Measurements from ENCODE around the gene TRIM17. TPM values are rescaled to one million over a fixed set of nuclear protein-coding genes. Genes with fewer than 3 reads are reported as not detected.

Gene TRIM17
- total and polyA plus RNA-seq, 12 donors = 0.17 to 7.4 (median 0.96) TPM; not detected in 3

DNA sequence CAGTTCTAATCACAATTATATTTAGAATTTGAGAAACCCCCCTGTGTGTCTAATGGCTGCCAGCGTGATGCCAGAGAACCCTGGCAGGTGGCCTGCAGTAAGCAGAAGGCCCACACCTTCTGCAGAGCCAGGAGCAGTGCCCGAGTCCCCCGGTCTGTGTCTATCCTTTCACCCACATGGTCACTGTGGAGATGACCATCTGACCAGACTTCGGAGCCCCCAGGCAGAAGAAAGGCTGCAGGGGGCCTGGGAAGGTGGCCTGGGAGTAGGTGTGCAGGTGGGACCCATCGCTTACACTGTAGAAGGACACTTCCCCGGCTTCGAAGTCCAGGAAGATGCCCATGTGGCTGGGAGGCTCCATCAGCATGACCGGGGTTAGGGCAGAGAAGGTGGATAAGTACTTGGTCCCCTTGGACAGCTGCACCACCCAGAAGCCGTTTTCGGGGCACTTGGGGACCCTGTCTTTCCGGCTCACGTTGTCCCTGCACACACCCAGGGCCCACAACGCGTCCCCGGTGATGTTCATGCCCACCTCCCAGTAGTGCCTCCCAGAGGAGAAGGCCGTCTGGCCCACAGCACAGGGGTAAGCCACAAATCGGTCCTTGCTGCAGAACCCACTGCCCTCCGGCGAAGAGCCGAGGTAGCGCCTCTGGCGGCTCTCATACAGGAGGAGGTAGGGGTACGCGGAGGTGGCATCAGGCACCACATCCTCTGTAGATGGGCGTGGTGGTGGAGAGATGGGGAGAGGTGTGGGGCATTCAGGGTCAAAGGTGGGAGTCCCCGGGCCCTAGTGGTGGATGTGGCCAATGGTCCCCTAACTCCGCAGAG lies 8.4 kb downstream of the TRIM17 start:
- no peak for TF ChIP-seq POLR2A (IDR thresholded peaks at IDR 0.05)
- TF ChIP-seq, protein P1, sequence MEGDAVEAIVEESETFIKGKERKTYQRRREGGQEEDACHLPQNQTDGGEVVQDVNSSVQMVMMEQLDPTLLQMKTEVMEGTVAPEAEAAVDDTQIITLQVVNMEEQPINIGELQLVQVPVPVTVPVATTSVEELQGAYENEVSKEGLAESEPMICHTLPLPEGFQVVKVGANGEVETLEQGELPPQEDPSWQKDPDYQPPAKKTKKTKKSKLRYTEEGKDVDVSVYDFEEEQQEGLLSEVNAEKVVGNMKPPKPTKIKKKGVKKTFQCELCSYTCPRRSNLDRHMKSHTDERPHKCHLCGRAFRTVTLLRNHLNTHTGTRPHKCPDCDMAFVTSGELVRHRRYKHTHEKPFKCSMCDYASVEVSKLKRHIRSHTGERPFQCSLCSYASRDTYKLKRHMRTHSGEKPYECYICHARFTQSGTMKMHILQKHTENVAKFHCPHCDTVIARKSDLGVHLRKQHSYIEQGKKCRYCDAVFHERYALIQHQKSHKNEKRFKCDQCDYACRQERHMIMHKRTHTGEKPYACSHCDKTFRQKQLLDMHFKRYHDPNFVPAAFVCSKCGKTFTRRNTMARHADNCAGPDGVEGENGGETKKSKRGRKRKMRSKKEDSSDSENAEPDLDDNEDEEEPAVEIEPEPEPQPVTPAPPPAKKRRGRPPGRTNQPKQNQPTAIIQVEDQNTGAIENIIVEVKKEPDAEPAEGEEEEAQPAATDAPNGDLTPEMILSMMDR (IDR thresholded peaks at IDR 0.05) = no peak
- H3K4me3 ChIP-seq = no peak overlapping the region
- H3K27ac ChIP-seq = no peak overlapping the region
- no peaks in the 10 kb centered on the region for H3K9me3 ChIP-seq (replicated peaks in 1 of 3)
- peak in 2 of 7 donors; percentile 13 to 50 for DNase-seq
- H3K36me3 ChIP-seq (replicated peaks in 1 of 2) = no peaks in the 10 kb centered on the region
- 94 to 99% (median 97%) methylated on average over 18 to 27 of the region's 27 CpGs for WGBS, 4 donors
- peaks cover 22 to 36% of the 10 kb centered on the region in 2 donors for H3K4me1 ChIP-seq (replicated peaks in 1 of 2)
- no peaks in the 10 kb centered on the region for H3K27me3 ChIP-seq
- intact Hi-C loops (cut with DNase I) = no loop called here

DNA sequence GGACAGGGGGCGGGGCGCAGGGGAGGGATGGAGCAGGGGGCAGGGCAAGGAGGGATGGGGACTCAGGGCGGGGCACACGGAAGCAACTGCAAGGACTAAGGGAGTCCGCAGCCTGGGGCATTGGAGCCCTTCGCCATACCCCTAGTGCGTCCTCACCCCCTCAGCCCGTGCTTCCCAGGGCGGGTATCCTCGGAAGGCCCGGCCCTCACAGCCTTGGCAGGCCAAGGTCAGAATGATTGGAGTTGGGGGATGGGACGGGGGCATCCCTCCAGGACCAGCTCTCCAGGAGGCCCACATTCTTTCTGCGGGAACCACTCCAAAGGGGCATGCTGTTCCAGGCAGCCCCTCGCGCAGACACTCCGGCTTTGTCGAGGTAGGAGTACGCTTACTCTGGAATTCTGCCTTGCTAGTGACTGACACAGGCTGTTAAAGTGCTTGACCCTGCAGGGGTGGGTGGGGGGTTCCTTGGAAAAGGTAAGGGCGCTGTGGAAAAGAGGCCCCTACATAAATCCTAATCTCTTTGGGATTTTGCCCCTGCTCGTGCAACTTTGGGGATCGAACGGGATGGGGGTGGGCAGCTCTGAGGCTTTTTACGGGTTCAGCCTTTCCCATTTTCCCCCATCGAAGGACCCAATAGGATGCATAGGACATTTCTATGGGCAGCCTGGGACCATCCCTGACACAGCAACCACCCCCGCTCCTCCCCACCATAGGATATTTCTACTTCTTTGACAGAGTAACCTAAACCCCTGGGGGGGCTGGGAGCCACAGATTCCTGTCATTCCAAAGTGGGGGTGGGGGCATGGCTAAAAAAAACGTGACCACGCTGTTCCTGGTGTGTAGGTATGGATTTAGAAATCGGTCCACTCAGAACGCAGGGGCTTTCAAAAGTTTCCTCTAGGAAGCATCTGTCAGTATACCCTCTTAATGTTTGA lies 9.3 kb downstream of the TRIM17 start:
- peak in 1 of 7 donors; percentile 12 for DNase-seq
- intact Hi-C loops (cut with DNase I) = no loop called here
- TF ChIP-seq POLR2A (IDR thresholded peaks at IDR 0.05) = no peak
- TF ChIP-seq, protein P1 (IDR thresholded peaks at IDR 0.05) = no peak
- WGBS, 4 donors = 24 to 31% (median 26%) methylated on average over 17 to 29 of the region's 29 CpGs
- Histone ChIP-seq H3K36me3 (replicated peaks in 1 of 2) (no peaks in the 10 kb centered on the region), H3K9me3 (replicated peaks in 1 of 3) (no peaks in the 10 kb centered on the region), H3K4me3 (peak overlapping the region in 3 of 4 donors; percentile 28 to 90 (median 60)), H3K27ac (peak overlapping the region in 3 of 5 donors; percentile 15 to 83 (median 54)), H3K27me3 (no peaks in the 10 kb centered on the region), H3K4me1 (replicated peaks in 1 of 2) (peaks cover 22 to 36% of the 10 kb centered on the region in 2 donors)

DNA sequence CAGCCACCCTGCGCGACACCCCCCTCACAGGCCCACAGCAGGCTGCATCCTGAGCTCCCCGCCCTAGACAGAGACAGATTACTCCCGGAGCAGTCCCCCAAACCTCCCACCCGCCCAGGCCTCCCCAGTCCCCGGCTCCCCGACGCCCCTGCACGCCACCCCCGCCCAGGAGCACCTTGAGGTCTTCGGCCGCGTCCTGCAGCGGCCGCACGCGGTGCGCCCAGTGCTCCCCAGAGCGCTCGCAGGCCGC lies 10.8 kb downstream of the TRIM17 start:
- Histone ChIP-seq H3K4me1 (replicated peaks in 1 of 2) (peaks cover 22 to 36% of the 10 kb centered on the region in 2 donors), H3K27me3 (no peaks in the 10 kb centered on the region), H3K36me3 (replicated peaks in 1 of 2) (peaks cover 0 to 2% of the 10 kb centered on the region in 2 donors), H3K9me3 (replicated peaks in 1 of 3) (no peaks in the 10 kb centered on the region), H3K27ac (peak overlapping the region in 3 of 5 donors; percentile 86 to 94 (median 89)), H3K4me3 (peak overlapping the region in 3 of 4 donors; percentile 56 to 90 (median 60))
- no peak for DNase-seq
- intact Hi-C loops (cut with DNase I) = no loop called here
- no peak for TF ChIP-seq POLR2A (IDR thresholded peaks at IDR 0.05)
- TF ChIP-seq, protein P1 (IDR thresholded peaks at IDR 0.05) = no peak
- WGBS, 4 donors = 0 to 1% (median 0%) methylated on average over 2 to 21 of the region's 21 CpGs

Data from adrenal gland (tissue), 12 donors.